ENCODE data around the gene MBD3L1.

The MBD3L1 gene

GRCh38 chr19:8877854-8878705 lies 45.9 kb downstream of the MBD3L1 start:
- H3K4me2 ChIP-seq = no peak overlapping the region
- H4K20me1 ChIP-seq = no peaks in the 10 kb centered on the region
- TF ChIP-seq Cebpa-rat (IDR thresholded peaks at IDR 0.05) = no peak
- peaks cover 25% of the 10 kb centered on the region for H3K9me3 ChIP-seq
- H3K4me3 ChIP-seq = no peak overlapping the region
- H3K36me3 ChIP-seq = no peaks in the 10 kb centered on the region
- no peak overlapping the region for H3K27ac ChIP-seq
- peaks cover 10% of the 10 kb centered on the region for H3K4me1 ChIP-seq
- no peaks in the 10 kb centered on the region for H3K27me3 ChIP-seq
- no peak overlapping the region for H3K9ac ChIP-seq

- Histone ChIP-seq H3K36me3 (no peaks in the 10 kb centered on the region), H3K4me1 (peaks cover 6% of the 10 kb centered on the region; the same call in 1 of the 2 replicates), H3K4me2 (no peak overlapping the region), H3K9ac (no peak overlapping the region), H4K20me1 (no peaks in the 10 kb centered on the region), H3K27ac (no peak overlapping the region), H3K9me3 (peaks cover 25% of the 10 kb centered on the region), H3K27me3 (no peaks in the 10 kb centered on the region), H3K4me3 (no peak overlapping the region)
- no peak for TF ChIP-seq Cebpa-rat (IDR thresholded peaks at IDR 0.05)
Observed at GRCh38 chr19:8880868-8881488, 48.8 kb downstream of the MBD3L1 start.

- H4K20me1 ChIP-seq = no peaks in the 10 kb centered on the region
- H3K36me3 ChIP-seq = no peaks in the 10 kb centered on the region
- peaks cover 6% of the 10 kb centered on the region; the same call in 1 of the 2 replicates for H3K4me1 ChIP-seq
- no peak overlapping the region for H3K27ac ChIP-seq
- H3K4me3 ChIP-seq = no peak overlapping the region
- no peaks in the 10 kb centered on the region for H3K27me3 ChIP-seq
- H3K4me2 ChIP-seq = no peak overlapping the region
- no peak for TF ChIP-seq Cebpa-rat (IDR thresholded peaks at IDR 0.05)
- peaks cover 22% of the 10 kb centered on the region for H3K9me3 ChIP-seq
- no peak overlapping the region for H3K9ac ChIP-seq
Observed at GRCh38 chr19:8881512-8881911, 49.3 kb downstream of the MBD3L1 start.

GRCh38 chr19:8884416-8884815 lies 52.2 kb downstream of the MBD3L1 start:
- no peak for TF ChIP-seq Cebpa-rat (IDR thresholded peaks at IDR 0.05)
- H3K9ac ChIP-seq = no peak overlapping the region
- H3K4me1 ChIP-seq = no peaks in the 10 kb centered on the region
- no peak overlapping the region for H3K4me2 ChIP-seq
- H4K20me1 ChIP-seq = no peaks in the 10 kb centered on the region
- no peak overlapping the region for H3K4me3 ChIP-seq
- no peaks in the 10 kb centered on the region for H3K27me3 ChIP-seq
- H3K27ac ChIP-seq = no peak overlapping the region
- H3K9me3 ChIP-seq = peaks cover 14% of the 10 kb centered on the region; the same call in 1 of the 2 replicates
- no peaks in the 10 kb centered on the region for H3K36me3 ChIP-seq

GRCh38 chr19:8887364-8887763 lies 55.2 kb downstream of the MBD3L1 start:
- H3K4me2 ChIP-seq = no peak overlapping the region
- H3K9me3 ChIP-seq = no peaks in the 10 kb centered on the region
- no peak overlapping the region for H3K9ac ChIP-seq
- no peaks in the 10 kb centered on the region for H3K27me3 ChIP-seq
- H3K4me3 ChIP-seq = no peak overlapping the region
- H3K36me3 ChIP-seq = no peaks in the 10 kb centered on the region
- H3K27ac ChIP-seq = no peak overlapping the region
- no peak for TF ChIP-seq Cebpa-rat (IDR thresholded peaks at IDR 0.05)
- no peaks in the 10 kb centered on the region for H3K4me1 ChIP-seq
- no peaks in the 10 kb centered on the region for H4K20me1 ChIP-seq

- TF ChIP-seq Cebpa-rat (IDR thresholded peaks at IDR 0.05) = no peak
- H3K9ac ChIP-seq = no peak overlapping the region
- H3K4me2 ChIP-seq = no peak overlapping the region
- no peaks in the 10 kb centered on the region for H3K36me3 ChIP-seq
- no peak overlapping the region for H3K4me3 ChIP-seq
- H3K4me1 ChIP-seq = no peaks in the 10 kb centered on the region
- H3K27ac ChIP-seq = no peak overlapping the region
- no peaks in the 10 kb centered on the region for H3K9me3 ChIP-seq
- H4K20me1 ChIP-seq = no peaks in the 10 kb centered on the region
- H3K27me3 ChIP-seq = no peaks in the 10 kb centered on the region
Observed at GRCh38 chr19:8890260-8890659, 58.1 kb downstream of the MBD3L1 start.
